ENCODE data around the gene DHDH. TPM values are rescaled to one million over a fixed set of nuclear protein-coding genes. Genes with fewer than 3 reads are reported as not detected.

Gene DHDH
- total and polyA plus RNA-seq, 2 experiments from 2014 or later = 2.2 to 10.2 TPM

DNA sequence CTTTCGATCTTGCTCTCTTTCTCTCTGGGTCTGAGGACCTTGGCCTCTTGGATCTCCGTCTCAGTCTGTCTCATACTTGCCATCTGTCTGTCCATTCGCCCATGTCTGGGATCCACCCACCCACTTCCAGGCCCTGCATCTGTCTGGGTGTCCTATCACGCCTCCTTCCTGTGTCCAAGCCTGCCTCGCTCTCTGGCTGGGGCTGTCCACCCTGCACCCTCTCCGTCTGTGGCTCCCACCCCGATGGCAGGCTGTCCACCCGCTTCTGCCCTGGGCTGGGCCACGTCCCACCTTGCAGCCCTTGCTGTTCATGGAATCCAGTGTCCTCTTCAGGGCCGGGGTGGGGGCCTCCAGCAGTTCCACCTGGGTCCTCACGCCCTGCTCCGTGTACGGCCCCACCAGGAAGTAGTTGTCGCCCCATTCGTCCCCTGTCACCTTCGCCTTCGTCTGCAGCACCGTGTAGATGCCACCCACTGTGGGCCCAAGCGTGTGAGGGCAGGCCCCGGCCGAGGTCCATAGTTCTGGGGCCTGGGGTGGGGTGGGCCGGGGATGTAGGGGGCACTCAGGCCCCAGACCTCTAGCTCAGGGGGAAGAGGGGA lies 57.6 kb downstream of the DHDH start:
- peaks cover 15% of the 10 kb centered on the region for H3K36me3 ChIP-seq
- H3K4me1 ChIP-seq (ENCODE audit: low read depth) = peaks cover 15% of the 10 kb centered on the region
- H3K4me3 ChIP-seq = no peak overlapping the region
- peak overlapping the region; percentile 87 for H3K27ac ChIP-seq
- DNase-seq (ENCODE audit: low read depth in 1 of 2, low spot score in 1 of 2) = no peak
- TF ChIP-seq, protein P1, sequence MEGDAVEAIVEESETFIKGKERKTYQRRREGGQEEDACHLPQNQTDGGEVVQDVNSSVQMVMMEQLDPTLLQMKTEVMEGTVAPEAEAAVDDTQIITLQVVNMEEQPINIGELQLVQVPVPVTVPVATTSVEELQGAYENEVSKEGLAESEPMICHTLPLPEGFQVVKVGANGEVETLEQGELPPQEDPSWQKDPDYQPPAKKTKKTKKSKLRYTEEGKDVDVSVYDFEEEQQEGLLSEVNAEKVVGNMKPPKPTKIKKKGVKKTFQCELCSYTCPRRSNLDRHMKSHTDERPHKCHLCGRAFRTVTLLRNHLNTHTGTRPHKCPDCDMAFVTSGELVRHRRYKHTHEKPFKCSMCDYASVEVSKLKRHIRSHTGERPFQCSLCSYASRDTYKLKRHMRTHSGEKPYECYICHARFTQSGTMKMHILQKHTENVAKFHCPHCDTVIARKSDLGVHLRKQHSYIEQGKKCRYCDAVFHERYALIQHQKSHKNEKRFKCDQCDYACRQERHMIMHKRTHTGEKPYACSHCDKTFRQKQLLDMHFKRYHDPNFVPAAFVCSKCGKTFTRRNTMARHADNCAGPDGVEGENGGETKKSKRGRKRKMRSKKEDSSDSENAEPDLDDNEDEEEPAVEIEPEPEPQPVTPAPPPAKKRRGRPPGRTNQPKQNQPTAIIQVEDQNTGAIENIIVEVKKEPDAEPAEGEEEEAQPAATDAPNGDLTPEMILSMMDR (IDR thresholded peaks at IDR 0.05; ENCODE audit: low read depth, low read length) = no peak
- no peaks in the 10 kb centered on the region for H3K9me3 ChIP-seq (ENCODE audit: low read depth)
- no peaks in the 10 kb centered on the region for H3K27me3 ChIP-seq

DNA sequence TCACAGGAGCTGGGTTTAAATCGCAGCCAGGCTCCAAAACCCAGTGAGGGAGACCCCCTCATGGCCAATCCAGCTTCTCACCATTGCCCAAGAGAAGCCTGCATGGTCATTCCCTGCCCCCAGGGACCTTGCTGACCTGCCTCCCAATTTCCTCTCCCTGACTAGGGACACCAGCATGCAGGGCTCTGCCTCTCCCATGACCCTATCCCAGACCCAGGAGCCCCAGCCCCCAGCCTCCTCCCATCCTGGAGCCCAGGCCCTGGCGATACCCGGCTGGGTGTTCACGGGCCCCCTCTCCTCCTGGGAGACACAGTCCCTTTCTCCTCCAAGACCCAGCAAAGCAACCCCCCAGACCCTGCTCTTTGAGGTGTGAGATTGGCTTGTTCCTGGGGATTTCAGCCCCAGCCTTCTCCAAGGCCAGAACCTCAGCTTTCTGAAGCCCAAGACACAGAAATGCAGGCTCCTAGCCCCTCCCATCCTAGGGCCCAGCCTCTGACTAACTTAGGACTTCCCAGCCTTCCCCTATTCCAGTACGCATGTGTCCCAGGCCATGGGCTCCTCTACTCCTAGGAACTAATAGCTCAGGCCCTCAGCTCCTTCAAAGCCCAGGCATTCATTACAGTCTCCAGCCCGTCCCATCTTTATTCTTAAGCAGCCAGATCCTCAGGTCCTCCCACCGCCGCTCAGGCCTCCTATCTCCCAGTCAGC lies 58.5 kb downstream of the DHDH start:
- peak overlapping the region; percentile 87 for H3K27ac ChIP-seq
- H3K4me1 ChIP-seq (ENCODE audit: low read depth) = peaks cover 15% of the 10 kb centered on the region
- H3K4me3 ChIP-seq = peak overlapping the region; percentile 63
- peaks cover 10% of the 10 kb centered on the region for H3K36me3 ChIP-seq
- TF ChIP-seq, protein P1 (IDR thresholded peaks at IDR 0.05; ENCODE audit: low read depth, low read length) = no peak
- no peaks in the 10 kb centered on the region for H3K27me3 ChIP-seq
- peak; percentile 69 to 86 for DNase-seq (ENCODE audit: low read depth in 1 of 2, low spot score in 1 of 2)
- H3K9me3 ChIP-seq (ENCODE audit: low read depth) = no peaks in the 10 kb centered on the region

DNA sequence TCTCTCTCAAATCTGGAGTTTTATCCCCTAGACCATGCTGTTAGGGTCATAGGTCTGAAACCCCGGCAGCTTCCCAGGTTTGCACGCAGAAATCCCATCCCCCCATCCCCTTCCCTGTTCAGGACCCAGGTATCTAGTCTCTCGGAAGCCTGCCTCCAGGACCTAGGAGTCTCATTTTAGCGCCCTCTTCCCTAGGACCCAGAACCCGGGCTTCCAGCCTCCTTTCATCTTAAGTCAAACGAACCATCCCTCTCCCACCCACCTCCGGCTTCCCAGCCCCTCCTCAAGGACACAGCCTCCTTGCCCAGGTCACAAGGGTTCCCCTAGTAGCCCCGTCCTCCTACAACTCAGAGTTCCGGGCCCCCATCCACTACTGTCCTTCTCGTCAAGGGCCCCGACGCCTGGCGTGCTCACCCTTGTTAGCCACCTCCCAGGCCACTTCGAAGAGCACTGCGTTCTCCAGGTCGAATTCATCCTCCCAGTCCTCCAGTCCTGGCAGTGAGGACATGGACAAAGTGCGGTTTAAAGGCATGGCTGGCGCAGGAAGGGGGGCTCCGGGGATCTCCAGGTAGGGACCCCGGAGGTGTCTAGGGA lies 59.2 kb downstream of the DHDH start:
- H3K9me3 ChIP-seq (ENCODE audit: low read depth) = no peaks in the 10 kb centered on the region
- H3K27ac ChIP-seq = peak overlapping the region; percentile 87
- no peaks in the 10 kb centered on the region for H3K27me3 ChIP-seq
- DNase-seq (ENCODE audit: low read depth in 1 of 2, low spot score in 1 of 2) = no peak
- H3K36me3 ChIP-seq = peaks cover 5% of the 10 kb centered on the region
- TF ChIP-seq, protein P1 (IDR thresholded peaks at IDR 0.05; ENCODE audit: low read depth, low read length) = no peak
- H3K4me3 ChIP-seq = peak overlapping the region; percentile 63
- H3K4me1 ChIP-seq (ENCODE audit: low read depth) = peaks cover 15% of the 10 kb centered on the region

DNA sequence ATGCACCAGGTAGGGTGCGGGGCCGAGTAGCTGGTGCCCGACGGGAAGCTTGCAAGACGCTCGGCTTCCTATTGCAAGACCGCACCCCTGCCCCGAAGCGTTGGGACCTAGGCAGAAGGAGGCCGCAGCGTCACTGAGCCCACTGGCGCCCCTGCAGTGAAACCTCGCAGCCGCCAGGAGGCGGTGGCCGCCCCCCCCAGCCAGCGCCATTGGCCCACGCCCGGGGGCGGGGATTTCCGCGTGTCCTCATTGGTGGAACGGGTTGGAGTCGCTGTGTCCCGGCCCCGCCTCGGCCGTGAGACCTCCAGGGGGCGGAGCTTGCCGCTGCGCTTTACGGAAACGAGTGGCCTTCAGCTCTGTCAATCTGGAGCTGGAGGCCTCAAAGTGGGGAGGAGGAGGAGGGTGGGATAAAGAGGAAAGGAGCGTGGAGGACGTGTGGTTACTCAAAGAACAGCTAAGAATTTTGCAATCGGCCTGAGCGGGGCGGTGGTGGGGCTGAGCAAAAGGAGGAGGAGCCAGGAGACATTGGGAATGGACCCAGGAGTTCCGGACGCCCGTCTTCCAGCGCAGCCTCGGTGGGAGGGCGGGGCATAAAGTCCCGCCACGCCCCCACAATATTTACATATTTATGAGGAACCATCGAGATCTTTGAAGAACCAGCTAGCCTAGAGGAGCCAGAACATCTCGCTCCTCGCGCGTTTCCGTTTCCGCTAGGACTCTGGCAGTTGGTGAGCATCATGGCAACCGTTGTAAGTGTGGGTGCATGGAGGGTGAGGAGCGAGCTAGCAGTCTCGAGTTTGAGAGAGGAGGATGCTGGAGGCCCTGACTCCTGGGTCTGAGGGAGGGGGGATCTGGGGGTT lies 59.9 kb downstream of the DHDH start, which contains the start of the genes GYS1 and RUVBL2:
GYS1 (minus strand) TSS at position 135 of the 860 bp plus-strand sequence. CDS start 197 bp downstream, outside the sequence.
RUVBL2 (plus strand) TSS at position 713 of the 860 bp plus-strand sequence; CDS start at position 738, 25 bp downstream.
- Histone ChIP-seq H3K9me3 (ENCODE audit: low read depth) (no peaks in the 10 kb centered on the region), H3K4me3 (peak within 1 kb of the TSS; percentile 63), H3K36me3 (peaks cover under 1% of the 10 kb centered on the region), H3K4me1 (ENCODE audit: low read depth) (peaks cover 15% of the 10 kb centered on the region), H3K27ac (peak within 1 kb of the TSS; percentile 87), H3K27me3 (no peaks in the 10 kb centered on the region)
- DNase-seq (ENCODE audit: low read depth in 1 of 2, low spot score in 1 of 2) = peak; percentile 100
- TF ChIP-seq, protein P1 (IDR thresholded peaks at IDR 0.05; ENCODE audit: low read depth, low read length) = peak; percentile 74

DNA sequence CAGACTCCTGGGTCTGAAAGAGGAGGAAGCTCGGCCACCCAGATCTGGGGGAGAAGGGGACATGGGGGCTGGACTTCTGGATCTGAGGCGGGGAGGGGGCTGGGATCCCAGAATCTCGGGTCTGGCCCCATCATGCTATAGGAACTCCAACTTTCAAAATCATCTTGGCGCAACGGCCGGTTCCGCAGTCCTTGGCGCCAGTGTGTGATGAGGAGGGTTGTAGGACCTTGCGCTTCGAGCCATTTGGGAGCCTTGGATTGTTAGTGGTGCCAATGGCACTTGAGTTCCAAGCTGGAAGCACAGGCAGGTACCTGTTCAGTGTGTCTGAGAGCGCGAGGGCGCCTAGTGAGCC lies 60.5 kb downstream of the DHDH start:
- no peaks in the 10 kb centered on the region for H3K36me3 ChIP-seq
- H3K4me3 ChIP-seq = peak overlapping the region; percentile 63
- H3K9me3 ChIP-seq (ENCODE audit: low read depth) = no peaks in the 10 kb centered on the region
- H3K27ac ChIP-seq = peak overlapping the region; percentile 77
- TF ChIP-seq, protein P1 (IDR thresholded peaks at IDR 0.05; ENCODE audit: low read depth, low read length) = no peak
- peaks cover 15% of the 10 kb centered on the region for H3K4me1 ChIP-seq (ENCODE audit: low read depth)
- DNase-seq (ENCODE audit: low read depth in 1 of 2, low spot score in 1 of 2) = no peak
- no peaks in the 10 kb centered on the region for H3K27me3 ChIP-seq
